ENCODE measurements around the gene NTMT2. TPM values are rescaled to one million over a fixed set of nuclear protein-coding genes. Genes with fewer than 3 reads are reported as not detected.

Gene NTMT2
- total and polyA plus RNA-seq, 9 of the 15 experiments (the other 6 are each of a cell fraction or from before 2014, with no cell fraction given), result not detected

DNA sequence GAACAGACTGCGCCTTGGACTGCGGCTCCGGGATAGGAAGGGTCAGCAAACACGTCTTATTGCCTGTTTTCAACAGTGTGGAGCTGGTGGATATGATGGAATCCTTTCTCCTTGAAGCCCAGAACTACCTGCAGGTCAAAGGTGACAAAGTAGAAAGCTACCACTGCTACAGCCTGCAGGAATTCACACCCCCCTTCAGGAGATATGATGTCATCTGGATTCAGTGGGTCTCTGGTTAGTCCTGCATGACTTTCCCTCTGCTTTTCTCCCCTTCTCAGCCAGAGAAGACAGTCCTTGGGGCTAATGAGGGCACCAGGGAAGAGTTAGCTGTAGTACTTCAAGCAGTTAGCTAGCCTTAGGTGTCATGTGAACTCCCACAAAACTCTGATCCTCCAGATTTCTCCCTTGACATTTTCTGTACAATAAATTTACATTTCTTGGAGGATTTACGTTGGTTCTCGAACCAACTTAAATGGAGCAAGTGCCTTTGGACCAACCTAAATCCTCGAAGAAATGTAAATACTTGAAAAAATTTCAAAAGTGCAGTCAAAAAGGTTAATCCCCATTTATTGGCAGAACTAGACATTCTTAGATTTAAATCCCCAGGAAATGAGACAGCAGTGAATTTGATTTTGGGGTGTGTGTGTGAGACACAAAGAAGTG, 20.9 kb downstream of the NTMT2 start:
- Histone ChIP-seq H3K27me3 (ENCODE audit: control insufficient read depth in 2 of 2, insufficient read depth in 2 of 2, low read length in 2 of 2) (no peaks in the 10 kb centered on the region), H3K79me2 (ENCODE audit: control insufficient read depth, insufficient read depth, low read length) (no peaks in the 10 kb centered on the region), H2AFZ (ENCODE audit: low read depth, low read length) (no peak overlapping the region), H3K9me3 (replicated peaks; ENCODE audit: control insufficient read depth, insufficient read depth, low read depth, low read length) (no peaks in the 10 kb centered on the region), H3K4me1 (replicated peaks in 1 of 2; ENCODE audit: control insufficient read depth in 2 of 2, insufficient read depth in 2 of 2, low read length in 2 of 2) (no peaks in the 10 kb centered on the region), H3K9me1 (ENCODE audit: control insufficient read depth, insufficient read depth, low read length) (no peaks in the 10 kb centered on the region), H3K4me3 (no peak overlapping the region), H4K20me1 (replicated peaks; ENCODE audit: control insufficient read depth, insufficient read depth, low read length) (no peaks in the 10 kb centered on the region), H3K36me3 (ENCODE audit: control insufficient read depth, insufficient read depth, low read length) (no peaks in the 10 kb centered on the region), H3K27ac (ENCODE audit: extremely low read depth, low read depth, low read length) (no peak overlapping the region), H3K4me2 (ENCODE audit: insufficient read depth, low read length) (no peak overlapping the region), H3K9ac (ENCODE audit: insufficient read depth in 1 of 2, low read depth in 2 of 2, low read length in 2 of 2) (no peak overlapping the region)
- ChIA-PET POLR2A (interaction anchor here (0.6 kb wide), 1 partner anchor 291 kb away, joined by 3 read pairs; no protein-coding TSS in a partner anchor), CTCF (ENCODE audit: low intra/inter-chr PET ratio) (no interaction called here)
- BruUV-seq (replicated peaks), result no TSS peak
- intact Hi-C loops (cut with micrococcal nuclease) (no loop called here), in situ Hi-C loops (cut with MboI) (no loop called here)
- FAIRE-seq (no peak), DNase-seq (ENCODE audit: extremely low read depth in 1 of 4, low spot score in 3 of 4) (no peak), ATAC-seq (no peak)
- 8% methylated on average over 7 of the region's 7 CpGs for WGBS (ENCODE audit: insufficient coverage, low coverage, missing lambda C conversion rate)
- TF ChIP-seq PCBP1 (IDR thresholded peaks at IDR 0.05; ENCODE audit: low read depth, low read length, poor library complexity, severe bottlenecking) (no peak), PHF20 (IDR thresholded peaks at IDR 0.05; ENCODE audit: partially characterized antibody) (no peak), ERF (CRISPR knock-in tag; IDR thresholded peaks at IDR 0.05) (no peak), SRSF9 (IDR thresholded peaks at IDR 0.05; ENCODE audit: borderline replicate concordance, low read depth, low read length) (no peak), NR2C1 (IDR thresholded peaks at IDR 0.05) (no peak), NR2C1 (tag; IDR thresholded peaks at IDR 0.05) (peak; percentile 41; the same call in 1 of the 2 replicates), ATF7 (IDR thresholded peaks at IDR 0.05) (0 out of 2 replicates have a peak, but pooled peaks have one; percentile 12), ZNF699 (CRISPR knock-in tag; IDR thresholded peaks at IDR 0.05; ENCODE audit: insufficient replicate concordance) (no peak)
